DOHH2 (cell line): ENCODE data around the gene C4BPA.

Source experiments
- H3F3A ChIP-seq: fragments of 200-600 bp; sonication (generic), shearing (Covaris generic); 2 replicates; pipeline ENCODE4 v1.6.0; 2016; ENCODE audit warnings: antibody characterized with exemption, mild to moderate bottlenecking; ENCODE audit not compliant: control insufficient read depth, insufficient read depth
- H3K27ac ChIP-seq: fragments of 200-600 bp; sonication (generic); 2 replicates; pipeline ENCODE4 v1.5.1; 2014; ENCODE audit warnings: low read depth, mild to moderate bottlenecking, low read length, moderate library complexity
- H3K27me3 ChIP-seq: fragments of 200-600 bp; sonication (generic); 2 replicates; pipeline ENCODE4 v1.6.1; 2014; ENCODE audit warnings: mild to moderate bottlenecking, low read length, mixed read lengths; ENCODE audit not compliant: control insufficient read depth
- H3K36me3 ChIP-seq: fragments of 200-600 bp; sonication (generic); 2 replicates; pipeline ENCODE4 v1.6.1; 2014; ENCODE audit warnings: mild to moderate bottlenecking, low read length, moderate library complexity, mixed read lengths; ENCODE audit not compliant: control insufficient read depth
- H3K4me1 ChIP-seq: fragments of 200-600 bp; sonication (generic); 2 replicates; pipeline ENCODE4 v1.6.1; 2014; ENCODE audit warnings: mild to moderate bottlenecking, low read length, mixed read lengths; ENCODE audit not compliant: control insufficient read depth
- H3K4me2 ChIP-seq: fragments of 200-600 bp; sonication (generic); 2 replicates; pipeline ENCODE4 v1.6.0; 2014; ENCODE audit warnings: mild to moderate bottlenecking, low read length, moderate library complexity
- H3K4me3 ChIP-seq: fragments of 200-600 bp; sonication (generic); 2 replicates; pipeline ENCODE4 v1.5.1; 2014; ENCODE audit warnings: mild to moderate bottlenecking, low read length, mixed read lengths
- H3K79me2 ChIP-seq: fragments of 200-600 bp; sonication (generic); 2 replicates; pipeline ENCODE4 v1.6.1; 2014; ENCODE audit warnings: mild to moderate bottlenecking, low read length, mixed read lengths; ENCODE audit not compliant: control insufficient read depth
- H3K9me2 ChIP-seq: fragments of 200-600 bp; sonication (generic); replicated peaks from 2 replicates; pipeline ENCODE4 v1.6.1; 2014; ENCODE audit warnings: mild to moderate bottlenecking, low read length, mixed read lengths; ENCODE audit not compliant: control insufficient read depth
- H3K9me3 ChIP-seq: fragments of 200-600 bp; sonication (generic); 2 replicates; pipeline ENCODE4 v1.6.1; 2014; ENCODE audit warnings: antibody characterized with exemption, low read length, mixed read lengths; ENCODE audit not compliant: control insufficient read depth, insufficient read depth
- H4K20me1 ChIP-seq: fragments of 200-600 bp; sonication (generic); 2 replicates; pipeline ENCODE4 v1.6.0; 2014; ENCODE audit warnings: low read depth, mild to moderate bottlenecking, antibody characterized with exemption, low read length, moderate library complexity; ENCODE audit not compliant: control insufficient read depth, insufficient read depth
- CTCF ChIP-seq: fragments of 200-600 bp; sonication (generic); IDR thresholded peaks from one replicate; pipeline ENCODE4 v1.5.1; 2014; ENCODE audit warnings: antibody characterized with exemption, mild to moderate bottlenecking, low read depth, low read length; ENCODE audit not compliant: poor library complexity, severe bottlenecking
- EZH2phosphoT487 ChIP-seq: fragments of 200-600 bp; sonication (generic); IDR thresholded peaks from 2 replicates; pipeline ENCODE4 v1.6.1; 2017; ENCODE audit warnings: borderline replicate concordance, mild to moderate bottlenecking, antibody characterized with exemption, low read length, moderate library complexity, mixed read lengths

The C4BPA gene

GRCh38 chr1:207181847-207182246 lies 77.8 kb downstream of the C4BPA start:
- Histone ChIP-seq H3K27ac (no peak overlapping the region), H3K9me2 (no peaks in the 10 kb centered on the region), H3K36me3 (no peaks in the 10 kb centered on the region), H3K4me2 (no peak overlapping the region), H3K4me3 (no peak overlapping the region), H3K4me1 (no peaks in the 10 kb centered on the region), H3F3A (no peaks in the 10 kb centered on the region), H3K79me2 (no peaks in the 10 kb centered on the region), H4K20me1 (no peaks in the 10 kb centered on the region), H3K9me3 (no peaks in the 10 kb centered on the region), H3K27me3 (0 out of 2 replicates have a peak, but pooled peaks cover 5% of the 10 kb centered on the region)
- TF ChIP-seq CTCF (peak; percentile 21), EZH2phosphoT487 (no peak)

- Histone ChIP-seq H3K4me3 (no peak overlapping the region), H4K20me1 (no peaks in the 10 kb centered on the region), H3K79me2 (no peaks in the 10 kb centered on the region), H3F3A (no peaks in the 10 kb centered on the region), H3K36me3 (no peaks in the 10 kb centered on the region), H3K27ac (no peak overlapping the region), H3K9me2 (no peaks in the 10 kb centered on the region), H3K4me2 (no peak overlapping the region), H3K4me1 (no peaks in the 10 kb centered on the region), H3K9me3 (no peaks in the 10 kb centered on the region), H3K27me3 (peaks cover 6% of the 10 kb centered on the region; the same call in 1 of the 2 replicates)
- no peak for TF ChIP-seq EZH2phosphoT487
- no peak for TF ChIP-seq CTCF
Observed at GRCh38 chr1:207186503-207186902, 82.5 kb downstream of the C4BPA start.

- Histone ChIP-seq H3K9me3 (no peaks in the 10 kb centered on the region; the same call in 1 of the 2 replicates), H4K20me1 (no peaks in the 10 kb centered on the region), H3K9me2 (no peaks in the 10 kb centered on the region), H3K4me3 (no peak overlapping the region), H3K27ac (no peak overlapping the region), H3K79me2 (no peaks in the 10 kb centered on the region), H3K27me3 (peaks cover 9% of the 10 kb centered on the region; the same call in 1 of the 2 replicates), H3K4me2 (no peak overlapping the region), H3K4me1 (no peaks in the 10 kb centered on the region), H3F3A (no peaks in the 10 kb centered on the region), H3K36me3 (no peaks in the 10 kb centered on the region)
- no peak for TF ChIP-seq EZH2phosphoT487
Observed at GRCh38 chr1:207188901-207189300, 84.9 kb downstream of the C4BPA start.

GRCh38 chr1:207191061-207191460 lies 87.0 kb downstream of the C4BPA start:
- Histone ChIP-seq H4K20me1 (no peaks in the 10 kb centered on the region), H3K4me2 (no peak overlapping the region)
- no peak for TF ChIP-seq EZH2phosphoT487
- TF ChIP-seq CTCF = no peak

More at GRCh38 chr1:207191061-207191460, 87.0 kb downstream of the C4BPA start:
- Histone ChIP-seq H3K9me3 (no peaks in the 10 kb centered on the region; the same call in 1 of the 2 replicates), H3K4me1 (no peaks in the 10 kb centered on the region), H3K79me2 (no peaks in the 10 kb centered on the region), H3K9me2 (no peaks in the 10 kb centered on the region), H3K27me3 (peaks cover 12% of the 10 kb centered on the region), H3K27ac (no peak overlapping the region), H3K4me3 (no peak overlapping the region), H3K36me3 (no peaks in the 10 kb centered on the region), H3F3A (no peaks in the 10 kb centered on the region)
